Calu3 (cell line): ENCODE data around the gene AMBP. TPM values are rescaled to one million over a fixed set of nuclear protein-coding genes. Genes with fewer than 3 reads are reported as not detected.

Experiments
- BruUV-seq: library from RNA; stranded (reverse); fragments of 400-500 nt; replicated peaks from 2 replicates; lab custom pipeline; 2021; lab: Mats Ljungman, UMichigan
- CTCF ChIA-PET: fragments of 300-600 bp; sonication (Branson Sonifier 250); formaldehyde crosslinking; loops from one replicate; lab custom pipeline; 2022; ENCODE audit warnings: antibody characterized with exemption; lab: Charles Lee
- DNase-seq: peaks from one replicate; pipeline ENCODE4 v3.0.0; 2022
- H3K27ac Mint-ChIP-seq: one replicate; pipeline ENCODE4 v1.8.0; 2022; ENCODE audit warnings: mixed read lengths; ENCODE audit not compliant: unreplicated experiment
- H3K27me3 Mint-ChIP-seq: one replicate; pipeline ENCODE4 v1.8.0; 2022; ENCODE audit warnings: mixed read lengths; ENCODE audit not compliant: unreplicated experiment
- H3K36me3 Mint-ChIP-seq: one replicate; pipeline ENCODE4 v1.8.0; 2022; ENCODE audit warnings: mild to moderate bottlenecking, moderate library complexity, mixed read lengths; ENCODE audit not compliant: insufficient read depth, unreplicated experiment
- H3K4me1 Mint-ChIP-seq: one replicate; pipeline ENCODE4 v1.8.0; 2022; ENCODE audit warnings: mild to moderate bottlenecking, low read depth, mixed read lengths; ENCODE audit not compliant: unreplicated experiment
- H3K4me3 Mint-ChIP-seq: one replicate; pipeline ENCODE4 v1.8.0; 2022; ENCODE audit warnings: mild to moderate bottlenecking, low read depth, moderate library complexity, mixed read lengths; ENCODE audit not compliant: unreplicated experiment
- H3K9me3 Mint-ChIP-seq: one replicate; pipeline ENCODE4 v1.8.0; 2022; ENCODE audit warnings: low read depth, mixed read lengths; ENCODE audit not compliant: unreplicated experiment
- intact Hi-C: fragments of 100-400 bp; cut with micrococcal nuclease; formaldehyde crosslinking; loops from one replicate; pipeline ENCODE4 v1.10.0; 2022; ENCODE audit not compliant: unreplicated experiment
- total RNA-seq: library from RNA; stranded (reverse); gene quantifications from 2 replicates; pipeline ENCODE4 v1.2.3, GENCODE V29; 2022
- TF ChIP-seq, protein P1 (sequence below): fragments of 200-600 bp; IDR thresholded peaks from one replicate; pipeline ENCODE4 v1.8.0; 2022; ENCODE audit warnings: antibody characterized with exemption; ENCODE audit not compliant: unreplicated experiment

AMBP gene
- total RNA-seq, 1 experiment from 2014 or later: 2.7 TPM

DNA sequence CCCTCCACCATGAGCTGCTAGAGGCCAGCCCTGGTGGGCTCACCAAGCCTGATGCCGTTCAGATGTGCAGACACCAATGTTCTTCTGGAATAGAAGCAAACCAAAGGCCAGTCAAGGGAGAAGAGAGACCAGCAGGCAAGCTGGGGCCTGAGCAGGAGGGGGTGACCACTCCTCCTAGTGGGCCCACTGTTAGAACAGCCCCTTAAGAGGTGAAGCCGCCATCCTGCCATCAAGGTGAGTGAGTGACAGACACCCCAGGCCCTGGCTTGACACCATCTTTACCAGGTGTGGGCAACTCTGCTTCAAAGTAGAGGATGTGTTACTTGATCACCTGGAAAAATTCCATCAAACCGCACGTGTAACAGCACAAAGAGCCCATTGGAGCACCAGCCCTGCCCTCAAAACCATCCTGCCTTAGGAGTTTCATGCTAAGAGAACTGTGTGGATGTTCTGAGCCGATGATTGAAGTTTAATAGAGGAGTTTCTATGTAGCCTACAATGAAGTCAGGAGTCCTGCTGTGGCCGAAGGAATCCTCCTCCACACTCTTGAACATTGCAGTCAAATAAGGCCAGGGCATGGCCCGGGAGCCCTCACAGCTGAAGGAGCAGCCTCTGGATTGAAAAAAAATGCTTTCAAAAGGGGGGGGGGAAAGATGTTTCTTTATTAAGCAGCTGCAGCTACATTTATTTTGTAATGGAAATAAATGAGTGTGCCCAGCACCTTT, 20.8 kb downstream of the AMBP start:
- H3K4me3 Mint-ChIP-seq: no peak overlapping the region
- no peaks in the 10 kb centered on the region for H3K36me3 Mint-ChIP-seq
- TF ChIP-seq, protein P1, sequence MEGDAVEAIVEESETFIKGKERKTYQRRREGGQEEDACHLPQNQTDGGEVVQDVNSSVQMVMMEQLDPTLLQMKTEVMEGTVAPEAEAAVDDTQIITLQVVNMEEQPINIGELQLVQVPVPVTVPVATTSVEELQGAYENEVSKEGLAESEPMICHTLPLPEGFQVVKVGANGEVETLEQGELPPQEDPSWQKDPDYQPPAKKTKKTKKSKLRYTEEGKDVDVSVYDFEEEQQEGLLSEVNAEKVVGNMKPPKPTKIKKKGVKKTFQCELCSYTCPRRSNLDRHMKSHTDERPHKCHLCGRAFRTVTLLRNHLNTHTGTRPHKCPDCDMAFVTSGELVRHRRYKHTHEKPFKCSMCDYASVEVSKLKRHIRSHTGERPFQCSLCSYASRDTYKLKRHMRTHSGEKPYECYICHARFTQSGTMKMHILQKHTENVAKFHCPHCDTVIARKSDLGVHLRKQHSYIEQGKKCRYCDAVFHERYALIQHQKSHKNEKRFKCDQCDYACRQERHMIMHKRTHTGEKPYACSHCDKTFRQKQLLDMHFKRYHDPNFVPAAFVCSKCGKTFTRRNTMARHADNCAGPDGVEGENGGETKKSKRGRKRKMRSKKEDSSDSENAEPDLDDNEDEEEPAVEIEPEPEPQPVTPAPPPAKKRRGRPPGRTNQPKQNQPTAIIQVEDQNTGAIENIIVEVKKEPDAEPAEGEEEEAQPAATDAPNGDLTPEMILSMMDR: no peak
- H3K9me3 Mint-ChIP-seq: no peaks in the 10 kb centered on the region
- no peaks in the 10 kb centered on the region for H3K4me1 Mint-ChIP-seq
- H3K27me3 Mint-ChIP-seq: no peaks in the 10 kb centered on the region
- no TSS peak for BruUV-seq
- no peak overlapping the region for H3K27ac Mint-ChIP-seq
- intact Hi-C loops: no loop called here
- CTCF ChIA-PET: interaction anchor here (0.6 kb wide), 1 partner anchor 159 kb away, joined by 3 read pairs; no protein-coding TSS in a partner anchor
- no peak for DNase-seq

DNA sequence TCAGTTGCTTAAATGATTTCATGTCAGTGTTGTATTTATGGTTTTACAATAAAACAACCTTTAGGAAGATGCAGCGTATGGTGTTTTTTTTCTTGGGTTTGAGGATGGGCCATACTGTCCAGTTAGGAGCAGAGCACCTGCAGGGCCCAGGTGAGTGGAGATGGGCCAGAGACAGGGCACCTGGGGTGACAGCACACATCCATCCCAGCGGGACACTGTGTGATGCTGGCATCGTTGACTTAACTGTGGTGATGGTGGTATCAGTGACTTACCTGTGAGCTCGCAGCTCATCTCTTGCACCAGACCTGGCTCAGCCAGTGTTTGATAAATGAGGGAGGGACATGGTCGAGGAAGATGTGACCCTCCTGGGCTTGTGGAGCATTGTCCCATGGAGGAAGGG, 21.6 kb downstream of the AMBP start:
- Mint-ChIP-seq H3K4me3 (no peak overlapping the region), H3K9me3 (no peaks in the 10 kb centered on the region), H3K27me3 (no peaks in the 10 kb centered on the region), H3K36me3 (no peaks in the 10 kb centered on the region), H3K27ac (no peak overlapping the region), H3K4me1 (no peaks in the 10 kb centered on the region)
- TF ChIP-seq, protein P1: no peak
- intact Hi-C loops: no loop called here
- no peak for DNase-seq
- no TSS peak for BruUV-seq
- CTCF ChIA-PET: no interaction called here

DNA sequence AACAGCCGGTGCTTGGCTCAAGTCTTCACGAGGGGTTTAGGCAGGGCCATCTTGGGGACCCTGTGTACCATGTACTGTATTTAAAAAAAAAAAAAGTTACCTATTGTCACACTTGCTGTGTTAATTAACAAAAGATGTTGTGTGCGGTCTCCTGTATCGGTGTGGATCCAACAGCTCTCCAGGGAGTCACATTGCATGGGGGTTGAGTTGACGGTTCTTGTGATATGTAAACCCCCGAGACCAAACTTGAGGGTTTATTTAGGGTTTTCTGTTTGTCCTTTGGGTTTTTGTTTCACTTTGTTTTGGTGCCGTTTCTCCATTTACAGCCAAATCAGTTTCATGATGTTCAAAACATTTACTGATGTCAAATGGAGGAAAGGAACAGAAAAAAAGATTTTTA, 22.2 kb downstream of the AMBP start:
- H3K36me3 Mint-ChIP-seq: no peaks in the 10 kb centered on the region
- no peak overlapping the region for H3K27ac Mint-ChIP-seq
- H3K9me3 Mint-ChIP-seq: no peaks in the 10 kb centered on the region
- CTCF ChIA-PET: no interaction called here
- TF ChIP-seq, protein P1: no peak
- no TSS peak for BruUV-seq
- H3K4me3 Mint-ChIP-seq: no peak overlapping the region
- intact Hi-C loops: no loop called here
- no peak for DNase-seq
- H3K27me3 Mint-ChIP-seq: no peaks in the 10 kb centered on the region
- no peaks in the 10 kb centered on the region for H3K4me1 Mint-ChIP-seq

DNA sequence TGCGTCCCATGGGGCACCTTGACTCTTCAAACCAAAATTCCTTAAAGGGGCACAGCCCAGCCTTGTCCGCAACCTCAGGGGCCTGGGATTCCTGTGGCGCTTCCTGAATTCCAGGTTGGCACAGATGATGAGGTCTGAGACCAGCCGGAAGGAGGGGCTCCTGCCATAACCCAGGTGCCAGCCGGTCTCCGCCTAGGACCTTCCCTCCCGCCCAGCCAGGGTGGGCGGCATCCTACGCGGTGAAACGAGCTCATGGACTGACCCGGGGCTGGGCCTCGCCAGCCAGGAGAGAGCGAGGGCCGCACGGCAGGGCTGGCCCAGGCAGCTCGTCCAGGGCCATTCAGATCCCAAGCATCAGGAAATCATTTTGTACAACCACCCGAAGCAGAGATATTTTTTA, 23.0 kb downstream of the AMBP start:
- no peak overlapping the region for H3K27ac Mint-ChIP-seq
- intact Hi-C loops: no loop called here
- CTCF ChIA-PET: no interaction called here
- H3K4me1 Mint-ChIP-seq: no peaks in the 10 kb centered on the region
- H3K9me3 Mint-ChIP-seq: no peaks in the 10 kb centered on the region
- H3K27me3 Mint-ChIP-seq: no peaks in the 10 kb centered on the region
- no TSS peak for BruUV-seq
- no peaks in the 10 kb centered on the region for H3K36me3 Mint-ChIP-seq
- H3K4me3 Mint-ChIP-seq: no peak overlapping the region
- DNase-seq: no peak
- TF ChIP-seq, protein P1: no peak
